Brain microvascular endothelial cell (primary cell): ENCODE results near the gene DIDO1.

ENCODE experiments used
- DNase-seq: peaks from one replicate; pipeline ENCODE4 v3.0.0-alpha.2; 2020
- H3K27ac ChIP-seq: fragments of 250-450 bp; sonication (Bioruptor Pico); 2 replicates; pipeline ENCODE4 v1.5.1; 2020; ENCODE audit warnings: mild to moderate bottlenecking, moderate library complexity
- H3K27me3 ChIP-seq: fragments of 250-450 bp; sonication (Bioruptor Pico); replicated peaks from 2 replicates; pipeline ENCODE4 v1.5.1; 2020; ENCODE audit warnings: mild to moderate bottlenecking
- H3K36me3 ChIP-seq: fragments of 250-450 bp; sonication (Bioruptor Pico); replicated peaks from 2 replicates; pipeline ENCODE4 v1.5.1; 2020; ENCODE audit warnings: mild to moderate bottlenecking
- H3K4me3 ChIP-seq: 2 replicates; pipeline ENCODE4 v1.5.1; 2011; ENCODE audit warnings: low read depth, mild to moderate bottlenecking, control low read depth, low read length, moderate library complexity
- in situ Hi-C: cut with HindIII; loops from 2 replicates; pipeline ENCODE4 v1.10.0; 2017; ENCODE audit warnings: low sequenced_read_pairs, low pct_ligation_motif_present
- TF ChIP-seq, protein P1 (sequence below): IDR thresholded peaks from 2 replicates; pipeline ENCODE4 v1.5.1; 2011; ENCODE audit warnings: low read depth, mild to moderate bottlenecking, moderate library complexity, low read length, control low read depth, inconsistent platforms; ENCODE audit errors: missing control alignments

Gene DIDO1

DNA sequence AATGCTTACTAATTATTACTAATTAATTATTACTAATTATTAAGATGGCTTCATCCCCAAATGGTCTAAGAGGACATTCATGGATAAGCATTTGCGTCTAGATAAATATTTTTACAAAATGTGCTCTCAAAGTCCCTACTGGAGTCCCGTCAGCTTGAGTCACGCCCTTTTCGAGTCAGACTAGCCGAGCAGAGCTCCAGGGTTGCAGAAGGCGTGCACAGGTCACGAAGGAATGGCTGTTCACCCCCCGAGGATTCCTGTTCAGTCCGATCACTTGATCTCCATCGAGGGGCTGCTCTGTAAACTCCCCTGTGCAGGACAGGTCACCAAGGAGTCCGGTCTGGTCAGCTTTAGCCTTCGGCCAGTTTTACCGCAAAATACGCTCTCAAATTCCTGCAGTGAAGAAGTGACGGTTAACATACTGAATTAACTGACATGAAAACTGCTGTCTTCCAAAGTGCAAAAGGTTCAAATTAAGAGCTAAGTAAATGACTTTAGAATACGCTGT is 84.5 kb downstream of the DIDO1 start:
- H3K4me3 ChIP-seq = no peak overlapping the region
- H3K36me3 ChIP-seq = no peaks in the 10 kb centered on the region
- in situ Hi-C loops = no loop called here
- DNase-seq = no peak
- no peak overlapping the region for H3K27ac ChIP-seq
- TF ChIP-seq, protein P1, sequence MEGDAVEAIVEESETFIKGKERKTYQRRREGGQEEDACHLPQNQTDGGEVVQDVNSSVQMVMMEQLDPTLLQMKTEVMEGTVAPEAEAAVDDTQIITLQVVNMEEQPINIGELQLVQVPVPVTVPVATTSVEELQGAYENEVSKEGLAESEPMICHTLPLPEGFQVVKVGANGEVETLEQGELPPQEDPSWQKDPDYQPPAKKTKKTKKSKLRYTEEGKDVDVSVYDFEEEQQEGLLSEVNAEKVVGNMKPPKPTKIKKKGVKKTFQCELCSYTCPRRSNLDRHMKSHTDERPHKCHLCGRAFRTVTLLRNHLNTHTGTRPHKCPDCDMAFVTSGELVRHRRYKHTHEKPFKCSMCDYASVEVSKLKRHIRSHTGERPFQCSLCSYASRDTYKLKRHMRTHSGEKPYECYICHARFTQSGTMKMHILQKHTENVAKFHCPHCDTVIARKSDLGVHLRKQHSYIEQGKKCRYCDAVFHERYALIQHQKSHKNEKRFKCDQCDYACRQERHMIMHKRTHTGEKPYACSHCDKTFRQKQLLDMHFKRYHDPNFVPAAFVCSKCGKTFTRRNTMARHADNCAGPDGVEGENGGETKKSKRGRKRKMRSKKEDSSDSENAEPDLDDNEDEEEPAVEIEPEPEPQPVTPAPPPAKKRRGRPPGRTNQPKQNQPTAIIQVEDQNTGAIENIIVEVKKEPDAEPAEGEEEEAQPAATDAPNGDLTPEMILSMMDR = no peak
- H3K27me3 ChIP-seq = no peaks in the 10 kb centered on the region

DNA sequence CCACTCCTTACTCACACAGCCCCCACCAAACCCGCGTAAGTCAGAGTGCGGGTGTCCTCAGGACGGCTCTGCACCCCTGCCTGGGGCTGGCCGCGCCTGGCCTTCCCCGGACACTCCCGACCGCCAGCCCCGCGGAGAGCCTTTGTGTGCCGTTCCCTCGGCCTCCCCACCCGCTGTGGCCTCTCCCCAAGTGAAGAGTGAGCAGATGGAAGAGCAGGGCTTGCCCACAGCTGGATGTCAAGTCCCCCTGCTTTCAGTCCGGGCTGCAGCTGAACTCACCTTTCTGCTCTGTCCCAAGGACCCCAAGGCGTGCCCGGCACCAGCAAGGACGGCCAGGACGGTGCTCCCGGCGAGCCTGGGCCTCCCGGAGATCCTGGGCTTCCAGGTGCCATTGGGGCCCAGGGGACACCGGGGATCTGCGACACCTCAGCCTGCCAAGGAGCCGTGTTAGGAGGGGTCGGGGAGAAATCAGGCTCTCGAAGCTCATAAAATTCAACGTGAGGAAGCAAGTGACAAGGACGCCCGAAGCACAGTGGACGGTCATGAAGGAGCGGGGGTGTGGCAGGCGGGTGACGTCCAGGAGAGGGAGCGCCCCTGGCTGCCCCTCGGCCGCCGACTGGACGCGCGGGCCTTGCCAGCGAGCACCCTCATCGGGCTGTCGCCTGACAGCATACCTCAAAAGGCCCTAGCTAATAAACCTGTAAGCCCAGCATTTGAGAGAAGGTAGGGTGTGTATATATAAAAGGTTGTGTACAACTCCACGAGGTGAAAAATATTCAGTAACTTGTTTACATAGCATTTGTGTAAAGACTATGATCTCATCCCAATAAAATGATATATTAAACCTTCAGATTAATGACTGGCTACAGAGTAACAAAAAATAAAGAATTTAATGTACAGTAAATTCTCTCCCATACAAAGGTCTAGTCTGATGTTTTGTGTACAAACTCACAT is 85.8 kb downstream of the DIDO1 start:
- TF ChIP-seq, protein P1 = no peak
- H3K4me3 ChIP-seq = no peak overlapping the region
- in situ Hi-C loops = no loop called here
- H3K36me3 ChIP-seq = no peaks in the 10 kb centered on the region
- no peaks in the 10 kb centered on the region for H3K27me3 ChIP-seq
- H3K27ac ChIP-seq = no peak overlapping the region
- DNase-seq = no peak

DNA sequence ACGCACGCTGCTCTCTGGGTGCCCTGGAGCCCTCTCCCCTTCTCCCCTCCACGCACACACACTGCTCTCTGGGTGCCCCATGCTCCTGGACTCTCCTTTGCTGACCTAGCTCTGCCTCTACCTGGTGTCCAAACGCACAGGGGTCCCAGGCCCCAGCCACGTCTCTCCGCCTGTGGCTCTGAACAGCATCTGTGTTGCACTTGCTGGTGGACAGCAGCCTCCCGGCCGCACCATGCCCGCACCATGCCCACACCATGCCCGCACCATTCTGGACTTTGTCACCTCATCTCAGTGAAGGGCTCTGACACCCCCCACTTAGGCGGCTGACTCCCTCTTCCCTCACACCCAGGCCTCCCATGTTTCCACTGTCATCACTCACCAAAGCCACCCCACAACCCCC is 86.5 kb downstream of the DIDO1 start:
- no peaks in the 10 kb centered on the region for H3K27me3 ChIP-seq
- DNase-seq = no peak
- in situ Hi-C loops = no loop called here
- no peak overlapping the region for H3K4me3 ChIP-seq
- TF ChIP-seq, protein P1 = no peak
- H3K27ac ChIP-seq = no peak overlapping the region
- H3K36me3 ChIP-seq = no peaks in the 10 kb centered on the region

GRCh38 chr20:62839261-62839660 is 87.0 kb downstream of the DIDO1 start:
- in situ Hi-C loops = no loop called here

GRCh38 chr20:62838128-62838891 is 88.0 kb downstream of the DIDO1 start:
- TF ChIP-seq, protein P1 = no peak
- no peak overlapping the region for H3K4me3 ChIP-seq
- DNase-seq = no peak
- H3K27ac ChIP-seq = no peak overlapping the region
- in situ Hi-C loops = no loop called here
- H3K27me3 ChIP-seq = no peaks in the 10 kb centered on the region
- H3K36me3 ChIP-seq = no peaks in the 10 kb centered on the region

More at GRCh38 chr20:62839261-62839660, 87.0 kb downstream of the DIDO1 start:
- no peaks in the 10 kb centered on the region for H3K36me3 ChIP-seq
- TF ChIP-seq, protein P1 = no peak
- H3K27me3 ChIP-seq = no peaks in the 10 kb centered on the region
- no peak overlapping the region for H3K4me3 ChIP-seq
- no peak overlapping the region for H3K27ac ChIP-seq
- no peak for DNase-seq
